Measurements from ENCODE around the gene ITIH3. TPM values are rescaled to one million over a fixed set of nuclear protein-coding genes. Genes with fewer than 3 reads are reported as not detected.

Gene ITIH3
- polyA plus RNA-seq, 1 donor, result 5.7 TPM

GRCh38 chr3:52845691-52846431 is 51.3 kb downstream of the ITIH3 start:
- DNase-seq, result no peak

GRCh38 chr3:52846432-52846965 is 51.9 kb downstream of the ITIH3 start:
- DNase-seq, result no peak

GRCh38 chr3:52847241-52847640 is 52.6 kb downstream of the ITIH3 start:
- DNase-seq, result no peak

- DNase-seq, result no peak
Observed at GRCh38 chr3:52847726-52848125, 53.1 kb downstream of the ITIH3 start.

- no peak for DNase-seq
Observed at GRCh38 chr3:52848617-52849016, 54.0 kb downstream of the ITIH3 start.

- DNase-seq, result no peak
Observed at GRCh38 chr3:52849656-52850055, 55.1 kb downstream of the ITIH3 start.

- no peak for DNase-seq
Observed at GRCh38 chr3:52851348-52851747, 56.8 kb downstream of the ITIH3 start.

GRCh38 chr3:52852419-52852818 is 57.8 kb downstream of the ITIH3 start:
- DNase-seq, result no peak

GRCh38 chr3:52854013-52854412 is 59.4 kb downstream of the ITIH3 start:
- DNase-seq, result no peak

GRCh38 chr3:52856666-52857065 is 62.1 kb downstream of the ITIH3 start:
- DNase-seq, result no peak

- no peak for DNase-seq
Observed at GRCh38 chr3:52857133-52857532, 62.5 kb downstream of the ITIH3 start.

GRCh38 chr3:52857864-52858263 is 63.3 kb downstream of the ITIH3 start:
- no peak for DNase-seq

Other genes starting within 250 kb of the ITIH3 start
- gene PBRM1, start 108.9 kb upstream of the ITIH3 start, polyA plus RNA-seq (ENCODE audit: insufficient read length), result 70.0 TPM
- 113 TPM for gene GNL3, start 108.8 kb upstream of the ITIH3 start, polyA plus RNA-seq (ENCODE audit: insufficient read length)
- 139 TPM for gene GLT8D1, start 89.0 kb upstream of the ITIH3 start, polyA plus RNA-seq (ENCODE audit: insufficient read length)
- gene SPCS1, start 88.7 kb upstream of the ITIH3 start, polyA plus RNA-seq (ENCODE audit: insufficient read length), result 150 TPM
- gene NEK4, start 23.9 kb upstream of the ITIH3 start, polyA plus RNA-seq (ENCODE audit: insufficient read length), result 31.5 TPM
- gene ITIH1, start 17.2 kb upstream of the ITIH3 start, polyA plus RNA-seq (ENCODE audit: insufficient read length), result not detected
- 15.6 TPM for gene ITIH4, start 35.9 kb downstream of the ITIH3 start, polyA plus RNA-seq (ENCODE audit: insufficient read length)
- 0.38 TPM for gene MUSTN1, start 40.2 kb downstream of the ITIH3 start, polyA plus RNA-seq (ENCODE audit: insufficient read length)
- gene STIMATE, start 102.8 kb downstream of the ITIH3 start, polyA plus RNA-seq (ENCODE audit: insufficient read length), result 17.6 TPM